DND-41 (cell line): Measurements from ENCODE around the gene PRR19.

Experiments used
- CTCF ChIP-seq: IDR thresholded peaks from 2 replicates; pipeline ENCODE4 v1.5.1; 2012; ENCODE audit warnings: borderline replicate concordance, low read length, moderate library complexity, mild to moderate bottlenecking; ENCODE audit not compliant: poor library complexity, severe bottlenecking; ENCODE audit errors: extremely low read depth
- EZH2 ChIP-seq: IDR thresholded peaks from 3 replicates; pipeline ENCODE4 v1.6.1; 2012; ENCODE audit warnings: borderline replicate concordance, low read depth, mild to moderate bottlenecking, moderate library complexity, low read length, inconsistent platforms; ENCODE audit not compliant: severe bottlenecking

- TF ChIP-seq CTCF (no peak), EZH2 (no peak)
Measured at GRCh38 chr19:42273407-42274064, 28.4 kb upstream of the PRR19 start.
